GM18507 (cell line): Measurements from ENCODE around the gene BBS4.

ENCODE experiments used
- DNase-seq: peaks from one replicate; pipeline ENCODE4 v3.0.0; 2011; ENCODE audit warnings: low read depth; ENCODE audit not compliant: insufficient read length; ENCODE audit errors: extremely low spot score
- FAIRE-seq: peaks from 2 replicates; lab custom pipeline; 2011; peaks lifted over from hg19 to GRCh38; lab: Jason Lieb, UNC

The BBS4 gene

GRCh38 chr15:72786242-72786641, 100.2 kb downstream of the BBS4 start:
- FAIRE-seq (no peak), DNase-seq (no peak)

GRCh38 chr15:72786676-72787345, 100.8 kb downstream of the BBS4 start:
- FAIRE-seq (no peak), DNase-seq (no peak)

- FAIRE-seq (no peak), DNase-seq (no peak)
Measured at GRCh38 chr15:72787526-72787925, 101.5 kb downstream of the BBS4 start.
